Neuron (in vitro differentiated cells): ENCODE data around the gene ARHGAP5.
A peak's percentile ranks its signal among the peaks of the same experiment; 100 is the strongest.

Experiments used
- H2AFZ ChIP-seq: one replicate; pipeline ENCODE4 v1.6.1; 2013; ENCODE audit warnings: low read depth, mild to moderate bottlenecking, inconsistent platforms, low read length, moderate library complexity
- H3K27me3 ChIP-seq: one replicate; pipeline ENCODE4 v1.6.1; 2013; ENCODE audit warnings: low read length; ENCODE audit not compliant: insufficient read depth
- H3K36me3 ChIP-seq: one replicate; pipeline ENCODE4 v1.6.1; 2013; ENCODE audit warnings: low read length; ENCODE audit not compliant: insufficient read depth
- H3K4me1 ChIP-seq: one replicate; pipeline ENCODE4 v1.6.1; 2013; ENCODE audit warnings: low read length; ENCODE audit not compliant: insufficient read depth
- H3K4me3 ChIP-seq: 2 replicates; pipeline ENCODE4 v1.5.1; 2013; ENCODE audit warnings: mild to moderate bottlenecking, low read length, moderate library complexity
- H3K9me3 ChIP-seq: one replicate; pipeline ENCODE4 v1.6.1; 2013; ENCODE audit warnings: low read length

ARHGAP5 gene

DNA sequence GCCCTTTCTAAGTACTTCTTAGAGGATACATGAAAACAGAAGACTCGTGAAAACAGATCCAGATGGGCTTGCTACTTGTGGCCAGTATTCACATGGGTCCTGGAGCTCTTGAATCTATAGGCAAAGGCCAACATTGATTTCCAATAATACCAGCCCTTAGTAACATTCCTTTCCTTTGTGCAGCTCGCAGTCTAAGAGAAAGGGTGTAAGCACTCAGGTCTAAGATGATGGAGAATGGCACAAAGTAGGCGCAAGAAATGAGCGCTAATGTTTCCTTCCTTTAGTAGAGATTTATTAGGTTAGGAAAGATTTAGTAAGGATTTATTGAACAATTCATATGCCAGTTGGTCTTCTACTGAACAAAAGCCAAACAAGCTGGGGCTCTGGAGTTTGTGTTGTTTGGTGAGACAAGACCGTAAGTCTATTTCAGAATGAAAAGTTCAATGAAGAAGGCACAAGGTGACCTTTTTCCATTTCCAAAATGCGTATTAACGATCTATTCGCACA, 125.4 kb downstream of the ARHGAP5 start:
- H2AFZ ChIP-seq = peak overlapping the region; percentile 94
- H3K36me3 ChIP-seq = no peaks in the 10 kb centered on the region
- H3K27me3 ChIP-seq = peaks cover 4% of the 10 kb centered on the region
- H3K9me3 ChIP-seq = no peaks in the 10 kb centered on the region
- H3K4me1 ChIP-seq = peaks cover 10% of the 10 kb centered on the region
- peak overlapping the region; percentile 77 for H3K4me3 ChIP-seq

DNA sequence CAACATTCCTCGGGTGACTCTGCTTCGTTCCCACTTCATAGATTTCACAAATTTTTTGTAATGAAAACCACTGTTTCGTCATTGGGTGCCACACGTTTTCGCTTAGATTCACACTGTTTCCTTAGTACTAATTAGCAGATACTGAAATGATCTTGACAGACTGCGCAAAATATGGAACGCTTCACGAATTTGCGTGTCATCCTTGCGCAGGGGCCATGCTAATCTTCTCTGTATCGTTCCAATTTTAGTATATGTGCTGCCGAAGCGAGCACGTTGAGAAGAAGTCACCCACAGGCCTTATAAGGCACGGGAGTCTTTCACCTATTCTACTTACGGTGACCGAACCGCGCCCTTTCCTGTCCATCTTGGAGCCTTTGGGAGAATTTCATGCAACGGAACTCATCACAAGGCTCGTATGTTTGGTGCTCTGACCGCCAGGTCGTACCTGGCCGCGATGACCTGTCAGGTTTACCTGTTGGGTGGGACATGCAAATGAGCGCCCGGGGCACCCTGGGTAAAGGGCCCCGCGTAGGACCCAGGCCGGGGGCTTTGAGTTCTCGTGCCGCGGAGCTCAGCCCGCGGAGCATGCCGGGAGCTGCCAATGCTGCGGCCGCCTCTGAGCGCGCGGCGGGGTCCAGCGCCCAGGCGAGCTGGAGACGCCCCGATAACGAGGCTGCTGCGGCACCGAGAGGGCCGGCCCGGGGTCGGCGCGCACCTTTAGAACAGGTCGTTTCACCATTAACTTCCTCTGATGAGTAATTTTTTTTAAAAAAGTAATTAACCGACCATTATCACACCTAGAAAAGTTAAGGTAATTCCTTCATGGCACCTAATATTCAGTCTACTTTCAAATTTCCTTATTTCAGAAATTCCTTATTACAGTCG, 126.1 kb downstream of the ARHGAP5 start, which contains the start of gene RNU6-8:
Gene RNU6-8 (minus strand): TSS at position 272 of the 885 bp plus-strand sequence.
- Histone ChIP-seq H3K4me3 (peak within 1 kb of the TSS; percentile 77), H3K36me3 (no peaks in the 10 kb centered on the region), H3K9me3 (no peaks in the 10 kb centered on the region), H3K27me3 (peaks cover 4% of the 10 kb centered on the region), H3K4me1 (peaks cover 10% of the 10 kb centered on the region), H2AFZ (peak within 1 kb of the TSS; percentile 98)

DNA sequence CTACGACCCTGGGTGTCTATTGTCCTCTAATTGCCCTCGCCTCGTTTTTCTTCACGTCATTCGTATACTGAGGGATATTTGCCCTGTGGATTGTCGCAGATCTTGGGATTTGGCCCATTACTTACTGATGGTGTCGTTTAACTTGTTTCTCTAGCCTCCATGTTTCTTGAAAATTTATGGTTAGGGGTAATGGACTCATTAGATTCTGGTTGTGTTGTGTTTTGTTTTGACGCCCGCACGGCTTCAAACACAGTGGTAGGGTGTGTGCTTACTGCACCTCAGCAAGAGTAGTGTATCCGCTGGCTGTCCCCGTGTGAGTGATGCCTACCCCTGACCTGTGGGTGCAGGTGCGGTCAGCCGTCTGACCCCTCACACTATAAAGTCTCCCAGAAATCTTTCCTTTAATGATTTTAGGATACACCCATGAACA, 126.8 kb downstream of the ARHGAP5 start:
- Histone ChIP-seq H2AFZ (peak overlapping the region; percentile 98), H3K27me3 (peaks cover 4% of the 10 kb centered on the region), H3K9me3 (no peaks in the 10 kb centered on the region), H3K4me3 (peak overlapping the region; percentile 77), H3K4me1 (peaks cover 10% of the 10 kb centered on the region), H3K36me3 (no peaks in the 10 kb centered on the region)

DNA sequence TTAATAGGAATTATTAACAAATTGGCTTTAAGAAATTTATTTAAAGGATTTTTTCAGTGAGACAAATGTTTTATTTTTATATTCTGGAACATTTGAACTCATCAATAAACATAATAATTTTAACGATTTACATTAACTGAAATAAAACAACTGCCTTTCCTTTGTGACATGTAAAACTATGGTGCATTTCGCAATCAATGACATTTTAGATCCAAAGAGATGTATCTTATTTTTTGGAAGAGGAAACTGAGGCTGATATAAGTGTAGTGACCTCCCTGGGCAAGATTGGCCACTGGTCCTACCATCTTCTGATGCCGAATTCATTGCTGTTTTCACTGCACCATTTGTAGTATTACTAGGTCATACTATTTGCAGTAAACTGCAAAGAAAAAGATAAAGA, 128.4 kb downstream of the ARHGAP5 start:
- Histone ChIP-seq H2AFZ (no peak overlapping the region), H3K9me3 (no peaks in the 10 kb centered on the region), H3K4me3 (no peak overlapping the region), H3K27me3 (peaks cover 4% of the 10 kb centered on the region), H3K36me3 (no peaks in the 10 kb centered on the region), H3K4me1 (peaks cover 10% of the 10 kb centered on the region)

DNA sequence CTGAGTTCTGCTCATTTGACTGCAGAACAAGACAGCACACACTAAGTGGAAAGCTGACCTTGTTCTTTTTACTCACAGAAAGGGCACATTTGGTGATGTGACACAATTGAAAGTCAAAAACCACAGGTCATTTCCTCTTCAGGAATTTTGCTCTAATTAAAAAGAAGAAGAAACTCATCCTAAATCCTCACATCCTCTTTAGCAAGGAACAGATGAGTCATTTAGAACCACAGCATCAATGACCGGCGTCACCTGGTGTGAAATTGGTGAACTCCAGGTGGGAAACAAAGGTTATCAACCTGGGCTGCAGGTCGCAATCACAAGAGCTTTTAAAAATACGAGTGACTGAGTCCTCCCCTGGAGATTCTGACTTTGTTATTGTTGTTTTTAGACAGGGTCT, 128.9 kb downstream of the ARHGAP5 start:
- peaks cover 5% of the 10 kb centered on the region for H3K4me1 ChIP-seq
- H3K36me3 ChIP-seq = no peaks in the 10 kb centered on the region
- peaks cover 4% of the 10 kb centered on the region for H3K27me3 ChIP-seq
- no peak overlapping the region for H2AFZ ChIP-seq
- H3K9me3 ChIP-seq = no peaks in the 10 kb centered on the region
- no peak overlapping the region for H3K4me3 ChIP-seq

DNA sequence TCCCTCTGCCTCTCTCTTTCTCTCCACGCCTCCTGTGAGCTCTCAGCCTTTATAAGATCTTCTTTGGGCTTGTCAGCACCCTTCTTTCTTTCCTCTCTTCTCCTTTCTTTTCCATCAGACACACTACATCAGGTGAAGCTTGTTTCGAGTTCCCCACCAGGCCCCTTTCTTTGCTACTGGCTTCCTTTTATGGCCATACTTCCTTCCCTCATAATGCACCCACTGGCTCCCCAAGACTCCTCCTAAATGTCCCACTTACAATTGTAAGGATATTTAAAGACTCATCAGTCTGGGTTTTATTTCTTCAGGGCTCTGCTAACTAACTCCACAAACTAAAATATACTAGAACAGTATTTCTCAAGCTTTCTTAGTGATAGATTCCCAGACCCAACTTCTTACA, 129.4 kb downstream of the ARHGAP5 start:
- Histone ChIP-seq H3K27me3 (peaks cover 4% of the 10 kb centered on the region), H3K4me1 (peaks cover 5% of the 10 kb centered on the region), H2AFZ (no peak overlapping the region), H3K4me3 (no peak overlapping the region), H3K36me3 (no peaks in the 10 kb centered on the region), H3K9me3 (no peaks in the 10 kb centered on the region)

DNA sequence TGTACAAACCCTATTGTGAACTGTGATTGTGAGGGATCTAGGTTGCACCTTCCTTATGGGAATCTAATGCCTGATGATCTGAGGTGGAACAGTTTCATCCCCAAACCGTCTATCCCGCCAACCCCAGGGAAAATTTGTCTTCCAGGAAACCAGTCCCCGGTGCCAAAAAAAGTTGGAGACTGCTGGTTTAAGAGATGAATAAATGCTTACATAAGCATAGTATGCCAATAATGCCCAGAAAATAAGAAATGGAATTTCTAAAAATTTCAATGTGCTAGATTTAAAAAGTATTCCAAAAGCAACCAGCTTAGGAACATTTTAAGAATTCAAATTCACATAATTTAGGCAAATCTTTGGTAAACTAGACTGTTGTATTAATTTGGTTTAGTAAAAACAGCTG, 131.4 kb downstream of the ARHGAP5 start:
- peaks cover 5% of the 10 kb centered on the region for H3K4me1 ChIP-seq
- peaks cover 4% of the 10 kb centered on the region for H3K27me3 ChIP-seq
- H3K4me3 ChIP-seq = no peak overlapping the region
- no peaks in the 10 kb centered on the region for H3K36me3 ChIP-seq
- no peaks in the 10 kb centered on the region for H3K9me3 ChIP-seq
- H2AFZ ChIP-seq = no peak overlapping the region
